GM13977 (cell line): ENCODE results near the gene CCDC57.

Source experiments
- DNase-seq: peaks from one replicate; pipeline ENCODE4 v3.0.0; 2012; ENCODE audit warnings: low spot score
- CTCF ChIP-seq: IDR thresholded peaks from 2 replicates; pipeline ENCODE4 v1.5.1; 2012; ENCODE audit warnings: mild to moderate bottlenecking, control low read depth; ENCODE audit not compliant: insufficient read depth; ENCODE audit errors: extremely low read depth, missing control alignments
- in situ Hi-C: fragments of 300-500 bp; cut with MboI; formaldehyde crosslinking; loops from one replicate; pipeline ENCODE4 v1.12.0; 2022; ENCODE audit warnings: low sequenced_read_pairs, low pct_unique_long_range_greater_than_20kb, mixed read lengths, inconsistent platforms; ENCODE audit not compliant: unreplicated experiment

Gene CCDC57

GRCh38 chr17:82114872-82115271 is 97.8 kb downstream of the CCDC57 start:
- no peak for DNase-seq
- in situ Hi-C loops, result no loop called here
- TF ChIP-seq CTCF, result no peak

- TF ChIP-seq CTCF, result no peak
- in situ Hi-C loops, result no loop called here
- DNase-seq, result no peak
Observed at GRCh38 chr17:82114447-82114846, 98.2 kb downstream of the CCDC57 start.

- in situ Hi-C loops, result no loop called here
- no peak for TF ChIP-seq CTCF
- no peak for DNase-seq
Observed at GRCh38 chr17:82113941-82114340, 98.7 kb downstream of the CCDC57 start.

- in situ Hi-C loops, result no loop called here
Observed at GRCh38 chr17:82113422-82113821, 99.2 kb downstream of the CCDC57 start.

GRCh38 chr17:82112914-82113311 is 99.7 kb downstream of the CCDC57 start:
- no peak for DNase-seq
- in situ Hi-C loops, result no loop called here
- no peak for TF ChIP-seq CTCF

More at GRCh38 chr17:82113422-82113821, 99.2 kb downstream of the CCDC57 start:
- no peak for TF ChIP-seq CTCF
- DNase-seq, result no peak

GRCh38 chr17:82112181-82112913 is 100.3 kb downstream of the CCDC57 start:
- no peak for TF ChIP-seq CTCF
- in situ Hi-C loops, result no loop called here
- no peak for DNase-seq
